Dermis blood vessel endothelial cell (primary cell): ENCODE results near the gene CFAP410. TPM values are rescaled to one million over a fixed set of nuclear protein-coding genes. Genes with fewer than 3 reads are reported as not detected.

Experiments used
- DNase-seq: peaks from one replicate; pipeline ENCODE4 v3.0.0; 2010
- total RNA-seq: library from RNA; depleted of rRNA; stranded (reverse); fragments of >200 nt; gene quantifications from 2 replicates; pipeline ENCODE4 v1.2.3, GENCODE V29; 2014

The CFAP410 gene
- 4.5 and 6.0 TPM in 2 replicates for total RNA-seq

- DNase-seq: peak; percentile 97
Observed at GRCh38 chr21:44338971-44339910, at the start of gene CFAP410. CFAP410 (minus strand) TSS chr21:44339390; CDS start chr21:44339194, 196 bp downstream.

GRCh38 chr21:44384968-44385367 lies 45.8 kb upstream of the CFAP410 start:
- no peak for DNase-seq

GRCh38 chr21:44383216-44383615 lies 44.0 kb upstream of the CFAP410 start:
- DNase-seq: no peak

- DNase-seq: no peak
Observed at GRCh38 chr21:44382536-44382935, 43.3 kb upstream of the CFAP410 start.

GRCh38 chr21:44381874-44382273 lies 42.7 kb upstream of the CFAP410 start:
- DNase-seq: no peak

GRCh38 chr21:44380876-44381275 lies 41.7 kb upstream of the CFAP410 start:
- DNase-seq: no peak

GRCh38 chr21:44379991-44380865 lies 41.0 kb upstream of the CFAP410 start:
- DNase-seq: no peak

- no peak for DNase-seq
Observed at GRCh38 chr21:44379515-44379848, 40.3 kb upstream of the CFAP410 start.

- no peak for DNase-seq
Observed at GRCh38 chr21:44378646-44379514, 39.7 kb upstream of the CFAP410 start.

GRCh38 chr21:44377922-44378645 lies 38.9 kb upstream of the CFAP410 start:
- no peak for DNase-seq

- DNase-seq: no peak
Observed at GRCh38 chr21:44377201-44377921, 38.2 kb upstream of the CFAP410 start.

GRCh38 chr21:44376606-44377005 lies 37.4 kb upstream of the CFAP410 start:
- DNase-seq: no peak

GRCh38 chr21:44375761-44376241 lies 36.6 kb upstream of the CFAP410 start:
- no peak for DNase-seq

- DNase-seq: no peak
Observed at GRCh38 chr21:44375281-44375651, 36.1 kb upstream of the CFAP410 start.

- no peak for DNase-seq
Observed at GRCh38 chr21:44374601-44375280, 35.6 kb upstream of the CFAP410 start.

GRCh38 chr21:44372616-44373015 lies 33.4 kb upstream of the CFAP410 start:
- no peak for DNase-seq

- no peak for DNase-seq
Observed at GRCh38 chr21:44371596-44371995, 32.4 kb upstream of the CFAP410 start.

GRCh38 chr21:44370786-44371410 lies 31.7 kb upstream of the CFAP410 start:
- no peak for DNase-seq

GRCh38 chr21:44370027-44370735 lies 31.0 kb upstream of the CFAP410 start:
- peak; percentile 6 for DNase-seq
